PFSK-1 (cell line): ENCODE results near the gene INTS3.

Experiments used
- FOXP2 ChIP-seq: optimal IDR thresholded peaks from 2 replicates; pipeline ENCODE3; 2011; ENCODE audit warnings: borderline replicate concordance, control low read depth, inconsistent platforms; ENCODE audit not compliant: insufficient read depth; ENCODE audit errors: extremely low read length, extremely low read depth
- POLR2AphosphoS5 ChIP-seq: IDR thresholded peaks from 2 replicates; pipeline ENCODE4 v1.6.1; 2012; ENCODE audit warnings: low read depth, mild to moderate bottlenecking, control low read depth, low read length, moderate library complexity
- REST ChIP-seq, 2 experiments: IDR thresholded peaks; 2 replicates each; pipeline versions ENCODE4 v1.6.1 to v1.8.0; 2011 to 2012; ENCODE audit warnings: low read depth in 2 of 2, low read length in 2 of 2, control low read depth in 1 of 2, inconsistent platforms in 1 of 2, mild to moderate bottlenecking in 1 of 2, moderate library complexity in 1 of 2; ENCODE audit not compliant: insufficient read depth in 1 of 2
- SIN3A ChIP-seq: IDR thresholded peaks from 2 replicates; pipeline ENCODE4 v1.6.1; 2012; ENCODE audit warnings: mild to moderate bottlenecking, low read length, moderate library complexity, borderline replicate concordance; ENCODE audit not compliant: insufficient read depth
- TAF1 ChIP-seq: IDR thresholded peaks from 2 replicates; pipeline ENCODE4 v1.6.1; 2012; ENCODE audit warnings: low read length, control low read depth, borderline replicate concordance; ENCODE audit not compliant: insufficient read depth

Gene INTS3

GRCh38 chr1:153776352-153776751 lies 48.5 kb downstream of the INTS3 start:
- no peak for TF ChIP-seq REST (IDR thresholded peaks at IDR 0.05; ENCODE audit: insufficient read depth in 1 of 2, low read depth in 2 of 2, low read length in 2 of 2)
- TF ChIP-seq POLR2AphosphoS5 = no peak
- no peak for TF ChIP-seq SIN3A
- TF ChIP-seq TAF1 = no peak
- no peak for TF ChIP-seq FOXP2

- TF ChIP-seq FOXP2 = no peak
- no peak for TF ChIP-seq SIN3A
- TF ChIP-seq POLR2AphosphoS5 = no peak
- no peak for TF ChIP-seq REST (IDR thresholded peaks at IDR 0.05; ENCODE audit: insufficient read depth in 1 of 2, low read depth in 2 of 2, low read length in 2 of 2)
- TF ChIP-seq TAF1 = no peak
Measured at GRCh38 chr1:153776845-153777370, 49.1 kb downstream of the INTS3 start.

- TF ChIP-seq TAF1 = no peak
- no peak for TF ChIP-seq POLR2AphosphoS5
- TF ChIP-seq FOXP2 = no peak
- no peak for TF ChIP-seq SIN3A
- TF ChIP-seq REST (IDR thresholded peaks at IDR 0.05; ENCODE audit: insufficient read depth in 1 of 2, low read depth in 2 of 2, low read length in 2 of 2) = no peak
Measured at GRCh38 chr1:153777648-153778047, 49.8 kb downstream of the INTS3 start.

- TF ChIP-seq FOXP2 (no peak), REST (IDR thresholded peaks at IDR 0.05; ENCODE audit: insufficient read depth in 1 of 2, low read depth in 2 of 2, low read length in 2 of 2) (no peak), SIN3A (no peak), TAF1 (no peak), POLR2AphosphoS5 (no peak)
Measured at GRCh38 chr1:153778051-153778823, 50.4 kb downstream of the INTS3 start.
